ENCODE measurements around the gene GPC5. TPM values are rescaled to one million over a fixed set of nuclear protein-coding genes. Genes with fewer than 3 reads are reported as not detected.

Gene GPC5
- total RNA-seq, 4 donors from 2014 or later = 0.24 to 30.8 (median 1.8) TPM; not detected in 1

DNA sequence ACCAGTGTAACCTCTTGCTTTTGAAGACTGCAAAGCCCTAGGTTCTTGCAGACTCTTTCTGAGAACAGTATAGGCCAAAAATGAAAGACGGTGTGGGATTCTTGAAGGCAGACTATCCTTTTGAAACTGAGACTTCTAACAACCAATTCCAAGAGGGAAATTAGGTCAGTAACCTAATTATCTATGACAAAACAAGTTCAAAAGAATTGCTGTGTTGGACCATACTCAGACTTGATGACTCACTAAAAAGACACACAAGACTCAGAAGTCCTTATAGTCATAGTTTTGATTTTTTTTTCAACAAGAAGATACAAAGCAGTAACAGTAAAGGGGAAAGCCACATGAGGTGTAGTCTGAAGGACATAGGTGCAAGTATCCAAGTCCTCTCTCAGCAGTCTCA is 1204.1 kb downstream of the GPC5 start:
- intact Hi-C loops (cut with DNase I; ENCODE audit: low total_unique reads) = no loop called here
- H3K4me1 ChIP-seq = no peaks in the 10 kb centered on the region

DNA sequence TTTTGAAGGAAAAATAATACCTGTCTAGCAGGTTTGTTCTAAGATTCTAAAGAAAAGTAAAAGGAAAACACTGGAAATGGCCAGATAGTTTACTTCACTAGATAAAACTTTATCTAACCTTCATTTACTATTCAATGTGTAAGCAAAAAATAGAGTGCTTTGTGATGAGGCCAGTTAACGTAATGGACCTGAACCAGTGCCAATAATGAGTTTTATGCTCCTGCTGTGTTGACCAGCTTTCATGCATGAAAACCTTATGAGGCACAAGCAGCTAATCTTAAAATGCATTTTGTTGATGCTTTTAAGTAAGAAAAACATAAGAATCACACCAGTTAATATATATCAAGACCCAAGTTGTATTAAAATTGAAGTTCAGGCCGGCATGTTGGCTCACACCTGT is 1211.0 kb downstream of the GPC5 start:
- no peak for DNase-seq
- H3K4me1 ChIP-seq = no peaks in the 10 kb centered on the region
- no peaks in the 10 kb centered on the region for H3K36me3 ChIP-seq
- no peaks in the 10 kb centered on the region for H3K9me3 ChIP-seq
- no peak overlapping the region for H3K4me3 ChIP-seq
- intact Hi-C loops (cut with DNase I; ENCODE audit: low total_unique reads) = no loop called here
- H3K27ac ChIP-seq = no peak overlapping the region
- TF ChIP-seq, protein P1, sequence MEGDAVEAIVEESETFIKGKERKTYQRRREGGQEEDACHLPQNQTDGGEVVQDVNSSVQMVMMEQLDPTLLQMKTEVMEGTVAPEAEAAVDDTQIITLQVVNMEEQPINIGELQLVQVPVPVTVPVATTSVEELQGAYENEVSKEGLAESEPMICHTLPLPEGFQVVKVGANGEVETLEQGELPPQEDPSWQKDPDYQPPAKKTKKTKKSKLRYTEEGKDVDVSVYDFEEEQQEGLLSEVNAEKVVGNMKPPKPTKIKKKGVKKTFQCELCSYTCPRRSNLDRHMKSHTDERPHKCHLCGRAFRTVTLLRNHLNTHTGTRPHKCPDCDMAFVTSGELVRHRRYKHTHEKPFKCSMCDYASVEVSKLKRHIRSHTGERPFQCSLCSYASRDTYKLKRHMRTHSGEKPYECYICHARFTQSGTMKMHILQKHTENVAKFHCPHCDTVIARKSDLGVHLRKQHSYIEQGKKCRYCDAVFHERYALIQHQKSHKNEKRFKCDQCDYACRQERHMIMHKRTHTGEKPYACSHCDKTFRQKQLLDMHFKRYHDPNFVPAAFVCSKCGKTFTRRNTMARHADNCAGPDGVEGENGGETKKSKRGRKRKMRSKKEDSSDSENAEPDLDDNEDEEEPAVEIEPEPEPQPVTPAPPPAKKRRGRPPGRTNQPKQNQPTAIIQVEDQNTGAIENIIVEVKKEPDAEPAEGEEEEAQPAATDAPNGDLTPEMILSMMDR (IDR thresholded peaks at IDR 0.05) = no peak
- TF ChIP-seq POLR2A (IDR thresholded peaks at IDR 0.05) = no peak
- no peaks in the 10 kb centered on the region for H3K27me3 ChIP-seq

More for the DNA sequence above, 1204.1 kb downstream of the GPC5 start:
- H3K4me3 ChIP-seq = no peak overlapping the region
- DNase-seq = no peak
- no peaks in the 10 kb centered on the region for H3K9me3 ChIP-seq
- no peaks in the 10 kb centered on the region for H3K36me3 ChIP-seq
- H3K27ac ChIP-seq = no peak overlapping the region
- no peak for TF ChIP-seq POLR2A (IDR thresholded peaks at IDR 0.05)
- TF ChIP-seq, protein P1 (IDR thresholded peaks at IDR 0.05) = no peak
- no peaks in the 10 kb centered on the region for H3K27me3 ChIP-seq

DNA sequence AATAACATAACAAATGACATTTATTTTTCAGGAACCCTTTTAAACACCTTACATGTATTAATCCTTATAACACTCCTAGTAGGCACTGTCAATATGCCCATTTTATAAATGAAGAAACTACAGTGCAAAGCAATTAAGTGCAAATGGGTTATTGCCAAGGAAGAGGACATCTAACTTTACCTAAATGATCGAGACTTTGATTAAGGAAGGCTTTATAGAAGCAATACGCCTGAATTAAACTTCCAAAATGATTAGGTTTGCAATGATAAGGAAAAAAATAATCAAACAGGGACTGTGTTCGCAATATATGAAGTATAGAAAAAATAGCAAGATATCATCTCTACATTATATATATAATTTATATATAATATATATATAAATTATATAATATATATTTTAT is 1214.5 kb downstream of the GPC5 start:
- TF ChIP-seq, protein P1 (IDR thresholded peaks at IDR 0.05) = no peak
- no peak for TF ChIP-seq POLR2A (IDR thresholded peaks at IDR 0.05)
- Histone ChIP-seq H3K36me3 (no peaks in the 10 kb centered on the region), H3K27ac (no peak overlapping the region), H3K4me1 (no peaks in the 10 kb centered on the region), H3K9me3 (no peaks in the 10 kb centered on the region), H3K4me3 (no peak overlapping the region), H3K27me3 (no peaks in the 10 kb centered on the region)
- DNase-seq = no peak
- intact Hi-C loops (cut with DNase I; ENCODE audit: low total_unique reads) = no loop called here

DNA sequence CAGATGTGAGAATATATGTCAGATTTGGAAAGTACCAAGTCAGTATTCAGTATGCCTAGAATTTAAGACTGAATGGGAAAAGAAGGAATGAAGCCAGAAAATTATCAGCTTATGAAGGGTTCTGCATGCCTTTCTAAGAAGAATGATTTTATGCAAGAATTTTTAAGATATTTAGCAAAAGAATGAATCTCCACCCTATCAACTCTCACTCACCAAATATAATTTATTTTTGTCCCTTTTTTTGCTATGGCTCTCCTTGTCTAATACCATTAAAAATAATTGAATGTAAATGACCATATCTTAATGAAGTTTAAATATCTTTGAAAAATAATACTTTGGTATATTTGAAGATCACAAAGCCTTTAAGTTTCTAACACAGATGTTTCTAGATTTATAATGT is 1215.5 kb downstream of the GPC5 start:
- Histone ChIP-seq H3K27me3 (no peaks in the 10 kb centered on the region), H3K4me1 (no peaks in the 10 kb centered on the region), H3K9me3 (no peaks in the 10 kb centered on the region), H3K36me3 (no peaks in the 10 kb centered on the region), H3K4me3 (no peak overlapping the region), H3K27ac (no peak overlapping the region)
- TF ChIP-seq, protein P1 (IDR thresholded peaks at IDR 0.05) = no peak
- no peak for TF ChIP-seq POLR2A (IDR thresholded peaks at IDR 0.05)
- intact Hi-C loops (cut with DNase I; ENCODE audit: low total_unique reads) = no loop called here
- DNase-seq = no peak

DNA sequence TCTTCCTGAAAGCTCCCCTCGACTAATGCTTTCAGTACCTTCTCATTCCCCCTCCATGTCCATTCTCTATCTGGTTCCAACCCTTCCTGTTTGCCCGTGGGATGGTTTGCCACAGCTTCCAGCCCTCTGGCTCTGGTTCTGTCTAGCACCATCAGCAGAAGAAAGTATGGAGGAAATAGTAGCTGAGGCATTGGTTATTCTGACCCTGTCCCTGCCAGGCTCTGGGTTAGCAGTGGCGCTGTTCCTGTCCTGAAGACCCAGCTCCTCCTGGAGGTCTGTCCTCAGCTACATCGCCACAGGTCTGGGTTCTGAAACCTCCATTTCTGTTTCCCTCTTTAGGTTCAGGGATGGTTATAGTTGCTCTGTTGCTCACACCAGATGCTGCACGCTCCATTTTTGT is 1223.6 kb downstream of the GPC5 start:
- Histone ChIP-seq H3K4me3 (no peak overlapping the region), H3K4me1 (no peaks in the 10 kb centered on the region), H3K9me3 (no peaks in the 10 kb centered on the region), H3K27me3 (no peaks in the 10 kb centered on the region), H3K36me3 (peaks cover 0 to 4% of the 10 kb centered on the region in 2 donors), H3K27ac (no peak overlapping the region)
- intact Hi-C loops (cut with DNase I; ENCODE audit: low total_unique reads) = no loop called here
- no peak for DNase-seq
- no peak for TF ChIP-seq POLR2A (IDR thresholded peaks at IDR 0.05)
- TF ChIP-seq, protein P1 (IDR thresholded peaks at IDR 0.05) = no peak

All from uterus (tissue), 4 donors.